ENCODE results near the gene TMEM132C.

TMEM132C gene

DNA sequence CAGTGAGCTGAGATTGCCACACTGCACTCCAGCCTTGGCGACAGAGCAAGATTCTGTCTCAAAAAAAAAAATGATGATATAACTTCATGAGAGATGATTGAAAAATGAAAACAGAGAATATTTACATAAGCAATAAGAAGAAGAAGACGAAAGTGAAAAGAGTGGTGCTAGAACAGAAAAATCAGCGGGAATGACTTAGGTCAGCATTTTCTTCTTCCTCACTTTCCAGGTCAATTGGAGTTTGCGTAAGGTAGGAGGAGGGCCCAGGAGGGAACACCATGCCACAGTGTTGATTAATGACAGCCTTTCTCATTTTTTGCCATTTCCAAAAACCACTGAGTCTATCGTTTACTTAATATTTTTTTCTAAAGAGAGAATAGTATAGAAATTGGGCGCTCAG is 356.8 kb downstream of the TMEM132C start:
- no peak for DNase-seq

DNA sequence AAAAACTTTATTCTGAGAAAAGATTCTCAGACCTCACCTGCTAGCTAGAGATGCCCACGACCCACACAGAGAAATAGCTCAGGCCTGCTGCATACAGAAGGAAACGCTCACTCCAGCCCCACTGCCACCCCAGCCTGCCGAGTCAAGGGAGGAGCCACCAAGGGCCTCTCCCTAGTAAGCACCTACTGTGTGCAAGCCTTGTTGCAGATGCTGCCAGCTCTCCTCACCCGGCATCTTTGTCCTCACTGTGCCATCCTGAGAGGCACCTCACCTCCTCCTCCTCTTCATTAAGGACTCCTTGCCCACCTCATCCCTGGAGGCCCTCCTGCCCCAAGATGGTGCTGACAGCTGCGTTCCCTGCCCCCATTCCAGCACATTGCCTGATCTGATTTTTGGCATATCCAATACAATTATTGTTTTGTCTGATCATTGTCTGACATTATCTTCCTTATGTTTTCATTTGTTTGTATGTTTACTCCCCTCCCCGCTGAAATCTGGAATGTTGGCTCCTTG is 359.9 kb downstream of the TMEM132C start:
- no peak for DNase-seq

DNA sequence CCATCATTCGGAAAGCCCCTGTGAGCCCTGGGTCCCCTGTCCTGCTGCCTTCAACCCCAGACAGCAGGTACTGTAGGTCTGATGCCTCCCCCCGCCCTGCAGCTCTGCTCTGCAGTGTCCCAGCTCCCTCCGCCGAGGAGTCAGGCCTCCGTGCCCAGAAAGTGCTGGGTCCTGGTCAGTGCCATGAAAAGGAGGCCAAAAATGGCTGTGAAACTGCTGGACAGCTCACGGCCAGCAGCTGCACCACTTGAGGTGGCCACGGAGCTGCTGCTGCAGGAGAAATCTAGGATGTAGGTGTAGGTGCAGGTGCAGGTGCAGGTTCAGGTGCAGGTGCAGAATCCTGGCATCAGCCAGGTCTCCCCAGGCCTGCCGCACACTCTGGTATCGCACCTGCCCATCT is 360.7 kb downstream of the TMEM132C start:
- DNase-seq: no peak

DNA sequence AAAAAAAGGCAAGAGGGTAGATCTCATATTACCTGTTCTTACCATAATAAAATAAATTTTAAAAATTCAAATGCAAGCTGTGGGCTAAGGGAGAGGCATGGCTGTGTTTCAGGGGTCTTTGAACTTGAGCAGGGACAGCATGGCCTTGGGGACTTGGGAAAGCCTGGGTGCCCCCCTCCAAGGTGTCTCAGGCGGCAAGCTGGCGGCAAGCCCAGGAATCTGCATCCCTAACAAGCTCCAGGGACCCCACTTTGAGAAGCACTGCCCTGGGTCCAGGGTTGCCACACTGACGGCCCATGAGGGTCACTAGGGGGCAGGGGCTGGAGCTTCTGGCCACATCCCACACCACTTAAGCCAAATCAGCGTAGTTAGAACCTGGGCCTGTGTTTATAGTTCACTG is 363.0 kb downstream of the TMEM132C start:
- DNase-seq: no peak

DNA sequence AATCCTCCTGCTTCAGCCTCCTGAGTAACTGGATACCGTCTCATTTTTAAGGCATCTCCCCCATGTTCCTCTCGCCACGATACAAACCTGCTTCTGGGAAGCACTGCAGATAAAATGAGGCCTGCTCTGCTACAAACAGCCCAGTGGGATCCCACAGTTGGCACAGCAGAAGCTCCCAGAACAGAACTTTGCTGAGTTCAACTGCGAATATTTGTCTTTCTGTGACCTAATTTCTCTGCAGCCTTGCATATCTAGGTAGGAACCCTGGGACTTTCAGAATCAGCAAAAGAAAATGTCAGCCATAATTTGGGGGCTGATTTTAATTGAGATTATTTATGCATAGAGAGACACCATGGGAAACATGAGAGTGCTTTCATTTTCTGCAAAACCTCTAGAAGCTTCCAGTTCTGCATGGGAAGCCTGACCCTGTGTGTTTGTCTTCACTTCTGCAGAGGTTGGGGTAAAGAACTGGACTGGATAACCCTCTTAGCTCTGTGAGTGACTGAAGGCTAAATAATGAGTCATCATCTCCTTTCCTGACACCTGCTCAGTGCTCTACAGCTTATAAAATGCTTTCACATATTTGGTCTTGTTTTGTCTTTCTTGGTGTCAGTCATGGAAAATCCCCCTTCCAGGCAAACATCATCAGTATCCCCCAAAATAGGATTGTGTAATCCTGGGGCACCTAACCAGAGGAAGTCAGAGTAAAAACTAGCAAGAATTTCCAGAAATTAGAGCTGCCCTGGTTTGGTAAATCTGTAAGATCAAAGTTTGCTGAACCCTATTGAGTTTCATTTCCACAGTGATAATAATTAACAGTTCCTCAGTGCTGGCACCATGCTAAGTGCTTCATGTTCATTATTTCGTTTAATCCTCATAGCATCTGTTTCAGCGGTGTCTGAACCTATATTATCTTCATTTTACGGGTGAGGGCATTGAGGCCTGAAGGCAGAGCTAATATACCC is 371.0 kb downstream of the TMEM132C start:
- DNase-seq: no peak

DNA sequence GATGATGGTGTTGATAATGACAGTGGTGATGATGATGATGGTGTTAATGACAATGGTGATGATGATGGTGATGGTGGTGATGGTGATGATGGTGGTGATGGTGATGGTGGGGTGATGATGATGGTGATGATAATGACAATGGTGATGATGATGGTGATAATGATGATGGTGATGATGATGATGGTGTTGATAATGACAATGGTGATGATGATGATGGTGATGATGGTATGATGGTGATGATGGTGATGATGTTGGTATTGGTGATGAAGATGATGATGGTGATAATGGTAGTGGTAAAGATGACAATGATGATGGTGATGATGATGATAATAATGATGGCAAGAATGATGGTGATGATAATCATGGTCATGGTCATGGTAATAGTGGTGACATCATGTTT is 372.1 kb downstream of the TMEM132C start:
- no peak for DNase-seq

DNA sequence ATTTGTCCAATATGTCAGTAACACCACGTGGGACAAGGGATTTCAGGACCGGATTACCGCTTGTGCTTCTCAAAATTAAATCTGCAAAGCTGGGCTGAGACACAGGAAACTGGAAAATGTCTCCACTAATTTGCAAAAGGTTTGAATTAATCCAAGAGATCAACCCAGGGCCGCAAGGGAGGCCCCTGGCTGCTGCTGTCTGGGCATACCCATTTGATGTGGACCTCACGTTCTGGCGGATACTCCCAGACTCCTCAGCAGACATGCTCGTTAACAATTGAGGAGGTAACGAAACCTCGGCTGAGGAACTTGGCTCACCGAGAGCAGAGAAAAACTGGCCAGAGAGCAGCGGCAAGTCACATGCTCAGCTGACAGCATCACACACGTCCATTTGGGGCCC is 376.2 kb downstream of the TMEM132C start:
- no peak for DNase-seq

DNA sequence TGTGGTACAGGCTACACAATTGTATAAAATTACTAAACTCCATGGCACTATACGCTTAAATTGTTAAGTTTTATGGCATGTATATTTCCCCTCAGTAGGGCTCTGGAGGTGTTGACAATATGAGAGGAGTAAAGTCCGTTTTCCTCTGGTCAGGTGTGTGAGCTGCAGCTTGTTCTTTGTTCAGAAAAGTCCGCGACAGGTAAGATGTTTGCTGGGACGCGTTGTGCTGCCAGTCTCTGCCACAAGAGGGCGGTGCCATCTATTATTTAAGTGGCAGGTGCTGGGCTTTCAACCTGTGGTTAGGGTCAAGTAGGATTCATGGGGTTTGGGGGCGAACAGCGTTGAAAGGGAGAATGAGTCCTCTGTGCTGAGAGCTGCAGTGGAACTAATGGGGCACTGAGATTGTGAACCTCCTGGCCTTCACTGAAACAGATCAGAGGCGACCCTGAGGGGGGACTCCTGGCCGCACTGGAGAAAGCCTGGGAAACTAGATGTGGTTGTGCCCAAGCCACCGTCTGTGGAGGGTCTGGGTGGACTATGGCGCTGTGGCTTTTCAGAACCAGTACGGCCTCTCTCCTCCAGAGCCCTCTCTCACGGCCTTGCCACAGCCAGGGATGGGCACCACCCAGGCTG is 377.8 kb downstream of the TMEM132C start:
- DNase-seq: no peak

DNA sequence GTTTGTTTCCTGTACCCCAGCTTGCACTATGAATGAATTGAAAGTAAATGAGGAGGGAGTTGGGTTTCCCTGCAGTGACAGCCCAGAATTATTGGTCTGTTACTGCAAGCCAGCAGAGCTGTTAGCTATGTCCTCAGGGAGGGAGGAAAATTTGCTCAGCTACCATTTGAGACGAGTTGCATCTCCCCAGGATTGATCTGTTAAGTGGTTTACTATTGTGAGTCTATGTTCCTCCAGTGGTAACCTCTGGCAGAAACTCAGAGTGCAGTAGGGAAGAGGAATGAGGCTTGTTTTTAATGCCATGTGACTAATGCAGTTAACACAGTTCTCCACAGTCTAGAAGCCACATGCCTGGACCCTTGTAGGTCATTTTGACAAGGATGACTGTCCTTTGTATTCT is 382.9 kb downstream of the TMEM132C start:
- no peak for DNase-seq

DNA sequence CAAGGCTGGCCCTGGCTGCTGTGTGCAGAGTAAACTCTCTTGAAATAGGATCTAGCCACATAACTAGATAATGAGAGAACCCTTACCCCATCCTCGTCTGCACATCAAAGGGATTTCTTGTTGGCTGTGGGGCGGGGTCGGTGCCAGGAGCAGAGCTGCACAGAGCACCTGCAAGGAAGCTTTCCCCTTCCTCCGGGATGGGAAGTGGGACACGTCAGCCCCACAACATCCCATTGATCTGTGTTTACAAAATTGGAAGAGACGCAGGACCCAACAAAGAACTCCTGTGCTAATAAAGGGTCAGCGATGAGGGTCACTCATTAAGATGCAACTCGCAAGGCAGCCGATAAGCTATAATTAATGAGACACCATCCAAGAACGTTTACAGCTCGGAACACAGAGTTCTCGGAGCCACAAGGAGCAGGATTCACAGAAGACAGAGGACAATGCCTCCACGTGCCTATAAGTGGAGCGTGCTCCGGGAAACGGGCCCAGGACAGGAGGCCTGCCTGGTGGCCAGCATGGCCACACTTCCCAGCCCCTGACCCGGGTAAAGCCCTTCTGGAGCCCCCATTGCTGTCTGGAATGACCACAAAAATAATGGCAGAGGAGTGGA is 385.3 kb downstream of the TMEM132C start:
- DNase-seq: no peak

DNA sequence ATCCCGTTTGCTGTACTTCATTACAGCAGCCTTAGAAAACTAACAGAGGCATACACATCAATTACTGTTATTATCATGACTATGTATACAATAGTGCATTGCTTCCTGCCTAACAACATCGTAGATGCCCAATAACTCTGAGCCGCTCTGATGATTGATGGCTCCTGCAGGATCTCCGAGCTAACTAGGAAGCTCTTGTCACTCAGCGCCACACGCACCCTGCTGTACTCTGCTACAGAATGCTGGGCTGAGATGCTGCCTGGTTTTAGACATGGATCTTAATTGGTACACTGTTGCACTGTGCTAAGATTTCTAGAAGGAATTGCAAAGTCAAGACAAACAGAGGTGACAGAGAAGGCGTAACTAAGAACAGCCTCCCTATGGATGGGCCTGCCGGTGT is 387.5 kb downstream of the TMEM132C start:
- no peak for DNase-seq

DNA sequence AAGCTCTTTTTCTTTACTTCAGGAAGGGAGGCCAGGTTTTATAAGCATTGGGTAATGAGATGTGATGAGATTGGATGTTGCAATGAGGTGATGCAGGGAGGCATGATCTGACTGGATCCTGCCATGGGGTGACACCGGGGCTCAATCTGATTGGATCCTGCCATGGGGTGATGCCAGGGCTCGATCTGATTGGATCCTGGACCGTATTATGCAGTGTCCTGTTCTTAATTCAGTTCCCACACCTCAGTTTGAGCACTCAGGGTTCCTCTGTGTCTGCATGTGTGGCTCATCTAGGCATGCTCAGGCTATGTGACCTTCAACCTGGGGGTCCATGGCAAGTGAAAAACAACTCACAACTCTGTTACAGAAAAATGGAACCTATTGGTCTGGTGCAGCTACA is 390.4 kb downstream of the TMEM132C start:
- DNase-seq: no peak

DNA sequence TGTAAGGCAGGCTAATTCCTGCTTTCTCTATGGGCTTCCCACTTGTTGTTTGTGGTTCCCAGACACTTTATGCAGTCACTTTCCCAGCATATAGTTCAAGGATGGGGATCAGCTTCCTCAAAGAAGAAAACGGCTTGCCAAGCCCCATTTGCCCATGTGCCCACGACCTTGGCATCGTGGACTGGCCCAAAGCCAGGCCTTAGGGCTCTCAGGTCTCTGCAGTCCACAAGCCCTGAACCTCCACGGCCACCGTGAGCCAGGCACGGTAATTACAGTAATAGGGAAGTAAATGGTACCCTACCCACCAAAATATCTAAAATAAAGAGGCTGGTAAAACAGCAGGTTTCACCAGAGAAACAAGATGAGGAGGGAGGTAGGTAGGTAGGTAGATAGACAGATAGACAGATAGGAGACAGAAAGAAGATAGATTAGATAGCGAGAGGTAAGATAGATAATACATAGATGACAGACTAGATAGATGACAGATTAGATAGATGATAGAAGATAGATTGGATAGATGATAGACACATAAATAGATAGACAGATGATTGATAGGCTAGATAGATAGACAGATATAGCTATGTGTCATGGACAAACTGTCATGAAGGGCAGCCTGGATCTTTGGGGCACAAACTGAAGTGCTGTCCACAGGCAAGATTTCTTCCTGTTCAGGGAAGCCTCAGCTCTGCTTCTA is 393.7 kb downstream of the TMEM132C start:
- DNase-seq: no peak

DNA sequence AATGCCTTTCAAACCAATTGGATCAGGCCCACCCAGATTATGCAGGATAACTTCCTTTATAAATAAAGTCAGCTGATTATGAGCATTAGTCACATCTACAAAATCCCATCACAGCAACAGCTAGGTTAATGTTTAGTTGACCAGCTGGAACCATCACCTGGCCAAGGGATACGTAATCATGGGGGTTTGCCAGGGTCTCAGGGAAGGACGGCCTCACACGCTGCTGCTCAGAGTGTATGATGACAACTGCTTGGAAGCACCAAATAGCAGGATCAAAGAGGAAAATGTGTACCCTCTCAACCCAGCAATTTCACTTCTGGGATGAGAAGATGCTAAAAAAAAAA is 394.2 kb downstream of the TMEM132C start:
- DNase-seq: no peak

DNA sequence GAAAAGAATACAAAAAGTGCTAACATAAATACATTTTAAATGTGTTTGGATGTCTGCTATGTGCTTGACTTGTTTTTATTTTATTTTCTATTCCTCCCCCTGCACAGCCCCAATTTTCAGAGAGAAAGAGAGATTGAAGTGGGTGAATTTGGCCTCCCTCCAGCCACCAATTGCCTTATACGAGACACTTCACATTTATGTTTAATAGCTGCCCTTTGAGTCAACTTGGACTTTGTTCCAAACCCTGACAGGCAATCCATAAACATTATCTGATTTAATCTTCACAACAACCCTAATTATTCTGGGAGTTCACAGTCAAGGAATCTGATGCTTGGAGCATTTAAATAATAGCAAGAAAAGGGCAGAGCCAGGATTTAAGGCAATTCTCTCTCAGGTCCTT is 395.1 kb downstream of the TMEM132C start:
- no peak for DNase-seq

DNA sequence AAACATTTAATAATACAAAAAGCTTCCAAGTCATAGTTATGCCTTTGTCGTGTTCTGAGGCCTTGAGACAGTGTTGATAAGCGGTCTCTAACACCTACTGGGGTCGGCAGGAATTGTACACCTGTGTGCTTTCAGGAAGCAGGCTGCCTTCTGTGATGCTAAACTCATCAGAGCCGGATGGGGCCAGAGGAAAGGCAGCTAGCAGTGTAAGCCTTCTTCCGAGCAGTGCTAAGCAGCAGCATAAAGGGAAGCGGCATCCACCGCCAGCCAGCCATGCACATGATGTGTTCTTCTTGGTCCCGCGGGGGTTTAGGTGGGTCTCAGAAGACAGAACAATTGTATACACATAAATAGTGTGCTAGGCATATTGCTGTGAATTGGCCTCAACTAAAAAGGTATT is 397.5 kb downstream of the TMEM132C start:
- no peak for DNase-seq

DNA sequence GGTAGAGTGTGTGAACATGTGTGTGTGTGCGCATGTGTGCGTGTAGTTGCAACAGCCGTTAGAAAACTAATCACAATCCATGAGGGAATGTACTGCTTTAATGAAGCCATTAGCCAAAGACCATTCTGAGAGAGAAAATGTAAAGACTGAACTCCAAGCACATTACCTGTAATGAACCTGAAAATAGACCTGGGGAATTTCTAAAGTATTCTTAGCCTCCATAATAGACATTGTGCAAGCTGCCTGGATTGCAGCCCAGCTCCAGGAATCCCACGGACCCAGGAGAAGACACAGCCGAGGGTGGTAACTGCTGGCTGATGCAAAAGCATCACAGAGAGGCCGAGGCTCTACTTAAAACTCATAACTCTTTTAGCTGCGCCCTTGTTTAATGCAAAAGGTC is 400.2 kb downstream of the TMEM132C start:
- DNase-seq: no peak

DNA sequence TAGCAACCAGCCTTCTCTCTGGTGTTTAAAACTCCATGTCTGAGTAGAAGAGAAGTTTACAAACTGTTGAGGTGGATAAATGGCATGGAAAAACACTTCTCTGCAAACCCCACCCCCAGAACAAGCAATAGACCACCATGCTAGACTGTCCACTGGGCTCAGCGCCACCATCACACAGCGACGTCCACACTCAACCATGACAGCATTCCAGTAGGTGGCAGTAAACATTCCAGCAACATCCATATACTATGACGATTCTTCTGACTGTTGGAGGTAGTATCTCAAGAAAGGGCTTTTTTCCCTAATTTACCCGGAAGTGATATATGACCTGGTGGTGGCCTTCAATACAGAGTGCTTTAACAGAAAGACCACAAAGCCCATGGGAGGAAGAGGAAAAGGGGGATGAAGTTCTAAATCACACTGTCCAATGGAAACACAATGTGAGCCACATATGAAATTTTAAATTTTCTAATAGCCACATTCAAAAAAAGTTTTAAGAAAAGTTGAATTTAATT is 404.6 kb downstream of the TMEM132C start:
- DNase-seq: no peak

DNA sequence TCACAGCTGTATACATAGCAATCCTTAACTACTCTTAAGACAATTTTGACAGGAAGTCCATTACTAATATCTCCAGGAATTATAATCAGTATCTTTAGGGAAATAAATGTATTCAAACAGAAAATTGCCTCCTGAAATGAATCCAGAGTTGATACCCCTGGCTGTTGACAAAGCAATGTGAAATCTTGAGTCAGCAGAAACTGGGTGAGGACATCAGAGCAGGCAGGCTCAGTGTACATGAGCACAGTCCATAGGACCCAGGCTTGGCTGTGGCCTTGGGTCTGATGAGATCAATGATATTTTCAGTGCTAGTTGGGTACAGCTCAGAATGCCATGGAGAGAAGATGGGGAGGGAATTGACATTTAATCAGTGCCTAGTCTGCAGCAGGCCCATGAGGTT is 405.5 kb downstream of the TMEM132C start:
- DNase-seq: no peak

DNA sequence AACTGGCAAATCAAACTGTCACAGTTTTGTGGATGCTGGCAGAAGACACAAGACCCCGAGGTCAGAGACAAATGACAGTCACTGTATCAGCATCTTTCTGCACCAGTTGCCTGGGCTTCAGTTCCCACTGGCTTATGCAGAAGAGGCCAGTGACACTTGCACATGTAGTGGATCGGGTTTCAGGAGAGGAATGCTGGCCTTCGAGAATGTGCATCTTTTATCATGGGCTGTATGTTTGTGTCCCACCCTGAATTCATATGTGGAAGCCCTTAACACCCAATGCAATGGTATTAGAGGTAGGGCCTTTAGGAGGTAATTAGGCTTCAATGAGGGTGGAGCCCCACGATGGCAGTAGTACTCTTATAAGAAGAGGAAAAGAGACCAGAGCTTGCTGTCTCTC is 405.9 kb downstream of the TMEM132C start:
- DNase-seq: no peak

DNA sequence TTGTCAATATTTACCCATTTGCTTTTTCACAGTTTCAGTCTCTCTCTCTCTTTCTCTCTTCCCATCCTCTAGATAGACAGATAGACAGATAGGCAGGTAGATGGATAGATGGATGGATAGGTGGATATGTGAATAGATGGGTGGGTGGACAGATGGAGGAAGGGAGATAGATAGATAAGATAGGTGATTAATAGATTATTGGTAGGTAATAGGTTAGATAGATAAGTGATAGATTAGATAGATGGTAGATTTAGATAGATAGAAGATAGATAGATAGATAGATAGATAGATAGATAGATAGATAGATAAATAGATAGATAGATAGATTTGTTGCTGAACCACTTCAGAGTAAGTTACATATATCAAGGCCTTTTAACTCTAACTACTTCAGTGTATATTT is 408.6 kb downstream of the TMEM132C start:
- DNase-seq: no peak

DNA sequence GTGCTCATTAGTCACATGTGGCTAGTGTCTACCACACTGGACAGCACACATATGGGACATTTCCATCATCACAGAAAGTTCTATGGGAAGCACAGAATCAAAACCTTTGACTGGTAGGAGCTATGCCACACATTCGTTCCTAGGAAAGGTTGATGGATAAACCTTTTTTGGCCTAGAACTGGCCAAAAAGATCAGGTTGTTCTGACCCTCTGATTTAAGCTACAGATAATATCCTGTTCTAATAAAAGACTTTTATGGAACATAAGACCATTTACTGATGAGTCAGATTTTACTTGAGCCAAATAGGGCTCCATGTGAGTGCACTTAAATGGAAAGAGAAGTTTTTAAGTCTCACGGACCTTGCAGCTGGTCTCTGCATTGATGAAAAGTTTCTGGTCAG is 413.6 kb downstream of the TMEM132C start:
- DNase-seq: no peak

All from amniotic stem cell (primary cell).